Stimulated activated CD4-positive, alpha-beta T cell treated with anti-CD3 and anti-CD28 coated beads, Interleukin-15, amount 100 ng/mL, for 1 hour (primary cell): ENCODE measurements around the gene SYS1.

Experiments used
- DNase-seq, 2 donors: peaks; one replicate each; pipeline ENCODE4 v3.0.0-alpha.2; 2020; ENCODE audit warnings: low read depth in 1 of 2, low spot score in 1 of 2

Gene SYS1

DNA sequence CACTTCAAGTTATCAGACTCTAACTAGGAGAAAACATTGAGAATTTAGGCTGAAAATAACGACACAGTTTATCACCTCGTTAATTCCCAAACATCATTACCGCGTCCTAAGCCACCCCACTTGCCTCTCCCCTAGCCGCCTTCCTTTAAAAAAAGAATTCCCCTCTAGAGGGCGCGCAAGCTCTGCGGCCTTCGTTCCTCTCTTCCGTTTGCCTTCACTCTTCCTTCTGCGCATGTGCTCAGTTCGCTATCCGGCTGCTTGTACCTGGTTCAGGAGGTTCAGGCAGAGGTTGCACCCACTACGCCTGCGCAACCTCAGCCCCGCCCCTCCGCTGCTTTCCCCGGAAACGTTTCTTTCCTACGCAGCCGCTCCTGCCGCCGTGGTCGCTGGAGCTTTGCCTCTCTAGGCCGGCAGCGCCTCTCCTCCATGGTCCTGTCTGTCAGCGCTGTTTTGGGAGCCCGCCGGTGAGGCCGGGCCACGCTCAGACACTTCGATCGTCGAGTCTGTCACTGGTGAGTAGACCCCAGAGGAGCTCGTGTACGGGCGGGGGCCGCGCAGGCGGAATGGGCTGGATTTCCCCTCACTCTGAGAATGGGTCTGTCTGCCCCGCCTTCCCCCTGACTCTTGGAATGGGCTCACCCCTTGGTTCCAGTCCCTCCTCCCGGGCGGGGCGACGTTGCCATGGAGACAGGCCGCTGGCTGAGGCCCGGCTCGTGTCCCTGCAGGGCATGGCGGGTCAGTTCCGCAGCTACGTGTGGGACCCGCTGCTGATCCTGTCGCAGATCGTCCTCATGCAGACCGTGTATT is at the start of gene SYS1:
Gene SYS1, plus strand, starts transcription at position 353 of the 807 bp plus-strand sequence. Its CDS starts 376 bp downstream, at position 729.
- DNase-seq = peak; percentile 97 to 98

- no peak for DNase-seq
Measured at GRCh38 chr20:45313943-45314342, 49.0 kb upstream of the SYS1 start.

DNA sequence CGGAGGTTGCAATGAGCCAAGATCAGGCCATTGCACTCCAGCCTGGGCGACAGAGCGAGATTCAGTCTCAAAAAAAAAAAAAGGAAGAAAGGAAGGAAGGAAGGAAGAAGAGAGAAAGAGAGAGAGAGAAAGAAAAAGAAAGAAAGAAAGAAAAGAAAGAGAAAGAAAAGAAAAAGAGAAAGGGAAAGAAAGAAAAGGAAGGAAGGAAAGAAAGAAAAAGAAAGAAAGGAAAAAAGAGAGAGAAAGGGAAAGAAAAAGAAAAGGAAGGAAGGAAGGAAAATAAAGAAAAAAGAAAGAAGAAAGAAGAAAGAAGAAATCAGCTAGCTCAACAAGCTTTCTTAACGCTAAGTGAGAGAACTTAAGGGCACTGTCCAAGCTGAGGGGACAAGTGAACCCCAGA is 47.3 kb upstream of the SYS1 start:
- DNase-seq = no peak

GRCh38 chr20:45316150-45317080 is 46.5 kb upstream of the SYS1 start:
- no peak for DNase-seq

GRCh38 chr20:45317826-45318225 is 45.1 kb upstream of the SYS1 start:
- DNase-seq = no peak

GRCh38 chr20:45318386-45318939 is 44.5 kb upstream of the SYS1 start:
- no peak for DNase-seq

GRCh38 chr20:45318948-45319347 is 44.0 kb upstream of the SYS1 start:
- DNase-seq = no peak

DNA sequence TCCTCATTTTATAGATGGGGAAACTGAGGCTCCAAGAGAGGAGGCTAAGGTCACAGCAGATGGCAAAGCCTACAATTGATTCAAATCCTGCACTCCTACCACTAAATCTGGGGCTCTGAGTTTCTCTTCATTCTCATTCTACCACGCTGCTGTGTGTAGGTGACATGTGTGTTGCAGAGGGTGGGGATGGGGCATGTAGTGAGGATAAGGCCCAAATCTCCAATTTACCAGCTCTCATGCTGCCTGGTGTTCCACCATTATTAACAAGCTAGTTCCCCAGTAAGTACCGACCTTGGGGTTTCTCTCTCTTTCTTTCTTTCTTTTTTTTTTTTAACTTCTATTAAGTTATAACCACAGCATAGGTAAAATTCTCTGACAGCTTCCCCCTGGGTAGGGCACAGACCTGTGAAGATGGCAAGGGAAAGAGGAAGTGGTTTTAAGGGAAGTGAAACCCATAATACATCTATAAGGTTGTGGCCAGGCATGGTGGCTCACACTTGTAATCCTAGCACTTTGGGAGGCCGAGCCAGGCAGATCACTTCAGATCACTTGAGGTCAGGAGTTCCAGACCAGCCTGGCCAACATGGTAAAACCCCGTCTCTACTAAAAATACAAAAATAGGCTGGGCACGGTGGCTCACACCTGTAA is 41.9 kb upstream of the SYS1 start:
- DNase-seq = no peak

DNA sequence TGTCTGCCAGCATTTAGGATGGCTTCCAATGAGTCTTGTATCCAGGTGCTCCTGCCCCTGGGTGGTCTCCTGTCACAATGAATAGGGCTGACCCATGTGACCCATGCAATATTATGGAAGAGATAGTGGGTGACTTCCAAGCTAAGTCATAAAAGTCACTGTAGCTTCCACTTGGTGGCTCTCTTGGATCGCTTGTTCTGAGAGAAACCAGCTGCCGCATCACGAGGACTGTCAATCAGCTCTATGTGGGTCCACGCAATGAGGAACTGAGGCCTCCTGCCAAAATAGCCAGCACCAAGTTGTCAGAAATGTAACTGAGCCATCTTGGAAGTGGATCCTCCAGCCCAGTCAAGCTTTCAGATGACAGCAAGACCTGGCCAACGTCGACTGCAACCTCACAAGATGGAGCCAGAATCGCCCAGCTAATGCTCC is 40.0 kb upstream of the SYS1 start:
- no peak for DNase-seq

DNA sequence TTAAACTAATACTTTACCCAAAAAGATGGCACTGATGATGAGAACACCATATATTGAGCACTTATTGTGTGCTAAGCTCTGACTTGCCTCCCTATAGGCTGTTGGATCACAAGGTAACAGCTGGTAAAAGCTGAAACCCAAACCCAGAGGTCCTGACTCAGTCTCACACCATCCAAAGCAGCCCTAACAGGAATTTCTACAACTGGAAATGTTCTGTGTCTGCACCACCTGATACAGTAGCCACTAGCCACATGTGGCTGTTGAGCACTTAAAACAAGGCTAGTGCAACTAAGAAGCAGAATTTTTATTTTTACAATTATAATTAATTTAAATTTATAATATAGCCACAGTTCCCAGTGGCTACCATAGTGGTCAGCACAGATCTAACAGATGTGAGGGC is 39.2 kb upstream of the SYS1 start:
- DNase-seq = no peak

GRCh38 chr20:45325371-45325770 is 37.6 kb upstream of the SYS1 start:
- DNase-seq = no peak

GRCh38 chr20:45328451-45328850 is 34.5 kb upstream of the SYS1 start:
- DNase-seq = no peak

DNA sequence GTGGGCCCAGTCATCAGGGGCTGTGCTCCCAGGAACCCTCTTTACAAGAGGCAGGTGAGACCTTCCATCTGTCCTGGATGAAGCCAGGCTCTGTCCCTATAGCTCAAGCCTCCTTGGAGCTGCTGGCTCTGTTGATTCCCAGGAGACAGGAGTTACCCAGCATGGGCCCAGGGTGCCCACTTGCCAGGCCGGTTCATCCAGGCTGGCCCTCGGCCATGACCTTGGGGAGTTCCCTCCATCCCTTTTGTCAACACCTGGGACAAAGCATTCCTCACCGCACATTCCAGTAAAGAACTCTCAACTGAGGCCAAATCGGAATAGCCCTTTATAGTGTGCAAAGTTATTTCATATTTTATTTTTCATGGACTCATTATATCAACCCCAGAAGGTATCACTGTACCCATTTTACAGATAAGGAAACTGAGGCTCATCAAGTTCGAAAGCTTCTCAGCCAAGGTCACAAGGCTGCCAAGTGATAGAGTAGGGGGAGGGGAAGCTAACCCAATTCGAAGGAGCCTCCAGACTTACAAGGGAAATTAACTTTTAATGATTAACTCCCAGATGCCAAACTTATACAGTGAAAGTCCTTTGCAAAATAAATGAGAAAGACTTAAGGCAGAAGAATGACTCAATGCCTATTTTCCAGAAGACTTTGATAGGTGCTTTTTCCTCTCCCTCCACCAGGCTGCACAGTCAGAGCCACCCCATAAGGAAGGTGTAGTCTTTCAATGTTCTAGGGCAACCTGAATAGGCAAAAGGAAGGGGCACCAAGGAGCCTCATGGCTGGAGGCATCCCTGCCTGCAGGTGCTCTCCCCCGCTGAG is 33.2 kb upstream of the SYS1 start:
- no peak for DNase-seq

GRCh38 chr20:45330476-45330875 is 32.5 kb upstream of the SYS1 start:
- no peak for DNase-seq

GRCh38 chr20:45336530-45337366 is 26.2 kb upstream of the SYS1 start:
- DNase-seq = no peak

DNA sequence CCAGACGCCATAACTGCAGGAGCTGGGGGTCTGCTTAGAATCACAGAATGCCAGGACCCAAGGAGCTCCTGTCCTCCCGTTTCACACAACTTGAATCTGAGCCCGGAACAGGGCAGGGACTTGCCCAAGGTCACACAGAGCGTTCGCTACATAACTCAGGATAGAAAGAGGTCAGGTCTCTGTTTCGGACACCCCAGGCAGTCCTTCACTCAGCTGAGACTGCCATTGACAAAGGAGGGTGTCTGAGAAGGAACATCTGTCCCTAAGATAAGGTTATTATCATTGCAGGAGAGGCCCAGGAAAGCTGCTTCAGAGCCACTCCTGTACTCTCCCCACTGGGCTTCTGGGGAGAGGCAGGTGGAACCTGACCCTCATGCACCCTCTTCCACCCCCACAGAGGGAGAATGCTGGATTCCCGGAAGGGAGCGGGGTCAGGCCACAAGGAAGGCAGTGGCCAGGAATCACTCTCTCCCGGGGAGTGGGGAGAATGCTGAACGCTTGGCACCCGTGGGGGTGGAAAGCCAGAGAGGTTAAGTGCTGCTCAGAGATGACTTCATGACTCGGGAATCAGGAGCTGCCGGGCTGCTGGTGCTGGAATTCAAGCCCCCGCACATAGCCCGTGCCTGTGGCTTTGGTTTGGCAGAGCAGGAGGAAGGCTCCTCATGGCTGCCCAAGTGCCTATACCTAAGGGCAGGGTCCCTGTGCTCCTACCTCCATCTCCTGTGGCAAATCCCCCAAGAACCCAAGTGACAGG is 25.4 kb upstream of the SYS1 start:
- DNase-seq = no peak

DNA sequence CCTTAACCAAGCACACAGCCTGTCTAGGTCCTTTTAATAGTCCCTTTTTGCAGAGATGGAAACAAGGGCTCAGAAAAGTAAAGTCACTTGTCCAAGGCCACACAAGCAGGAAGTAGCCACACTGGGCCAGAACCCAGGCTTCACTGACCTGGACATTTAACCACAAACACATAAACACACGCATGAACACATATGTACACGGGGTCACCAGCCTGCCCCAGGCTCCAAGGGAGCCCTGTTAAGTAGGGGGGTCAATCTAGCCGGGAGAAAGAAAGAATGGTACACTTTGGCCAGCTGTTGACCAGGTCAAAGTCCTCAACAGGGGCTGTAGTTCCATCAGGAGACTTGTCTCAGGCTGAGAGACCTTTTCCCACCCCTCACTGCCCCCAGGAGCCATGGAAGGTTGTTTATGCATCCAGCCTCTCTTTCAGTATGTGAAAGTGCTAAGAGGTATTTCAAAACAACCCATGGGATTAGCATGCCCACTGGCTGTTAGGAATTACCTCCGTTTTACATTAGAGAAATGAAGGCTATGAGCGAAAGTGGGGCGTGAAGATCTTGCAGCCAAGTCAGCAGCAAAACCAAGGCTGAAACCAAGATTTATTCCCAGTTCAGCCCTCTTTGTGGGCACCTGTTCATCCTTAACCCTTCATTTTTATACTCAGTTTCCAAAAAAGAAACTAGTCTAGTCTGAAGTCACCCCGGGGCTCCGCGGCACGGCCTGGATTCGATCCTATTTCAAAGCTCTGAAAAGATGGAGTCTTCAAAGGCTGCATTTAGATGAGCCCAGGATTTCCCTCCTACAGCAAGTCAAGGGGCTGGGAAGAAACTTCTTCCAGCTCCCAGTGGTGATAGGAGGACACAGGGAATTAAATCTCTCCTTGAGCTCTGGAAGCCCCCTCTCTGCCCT is 24.6 kb upstream of the SYS1 start:
- no peak for DNase-seq

- DNase-seq = no peak
Measured at GRCh38 chr20:45339084-45339483, 23.9 kb upstream of the SYS1 start.
